Natural killer cell (primary cell): ENCODE data around the gene GRID1. TPM values are rescaled to one million over a fixed set of nuclear protein-coding genes. Genes with fewer than 3 reads are reported as not detected.

Experiments
- ATAC-seq, 3 donors: fragments of 150-1000 bp in 2 of 3; fragments of 200-7000 bp in 1 of 3; cut with Tn5 transposase; 1 replicate in 1 of 3; 2 replicates in 2 of 3; pipeline ENCODE4 v1.10.0; 2021; ENCODE audit warnings: mild to moderate bottlenecking in 2 of 3, moderate library complexity in 2 of 3
- DNase-seq, 2 donors: peaks; one replicate each; pipeline versions ENCODE4 v3.0.0 to v3.0.0-alpha.2; 2013 to 2021; ENCODE audit warnings: mixed read lengths in 1 of 2
- H3K27ac ChIP-seq: one replicate; pipeline ENCODE4 v1.5.1; 2013; ENCODE audit warnings: mild to moderate bottlenecking, low read length
- H3K27me3 ChIP-seq: one replicate; pipeline ENCODE4 v1.6.1; 2013; ENCODE audit warnings: low read length; ENCODE audit not compliant: control insufficient read depth, insufficient read depth
- H3K36me3 ChIP-seq: one replicate; pipeline ENCODE4 v1.6.1; 2013; ENCODE audit warnings: low read length; ENCODE audit not compliant: control insufficient read depth, insufficient read depth
- H3K4me1 ChIP-seq: one replicate; pipeline ENCODE4 v1.6.1; 2013; ENCODE audit warnings: low read length; ENCODE audit not compliant: control insufficient read depth, insufficient read depth
- H3K4me3 ChIP-seq: one replicate; pipeline ENCODE4 v1.5.1; 2013; ENCODE audit warnings: low read length
- H3K9me3 ChIP-seq: one replicate; pipeline ENCODE4 v1.6.1; 2013; ENCODE audit warnings: low read length; ENCODE audit not compliant: control insufficient read depth, insufficient read depth
- H3K27ac Mint-ChIP-seq, 2 donors: one replicate each; pipeline ENCODE4 v1.8.0; 2022; ENCODE audit warnings: mild to moderate bottlenecking in 2 of 2, mixed read lengths in 2 of 2, moderate library complexity in 1 of 2
- H3K27me3 Mint-ChIP-seq, 2 donors: one replicate each; pipeline ENCODE4 v1.8.0; 2022; ENCODE audit warnings: low read depth in 2 of 2, mixed read lengths in 2 of 2
- H3K36me3 Mint-ChIP-seq: one replicate; pipeline ENCODE4 v1.8.0; 2022; ENCODE audit warnings: mixed read lengths
- H3K4me1 Mint-ChIP-seq, 2 donors: one replicate each; pipeline ENCODE4 v1.8.0; 2022; ENCODE audit warnings: mixed read lengths in 2 of 2
- H3K4me3 Mint-ChIP-seq: one replicate; pipeline ENCODE4 v1.8.0; 2022; ENCODE audit warnings: mild to moderate bottlenecking, moderate library complexity, mixed read lengths
- H3K9me3 Mint-ChIP-seq, 2 donors: one replicate each; pipeline ENCODE4 v1.8.0; 2022; ENCODE audit warnings: mixed read lengths in 2 of 2
- WGBS: methylation state at CpG from one replicate; pipeline ENCODE4 v1.1.7; 2013; ENCODE audit warnings: missing lambda C conversion rate; ENCODE audit not compliant: insufficient coverage; 5-methylcytosine and 5-hydroxymethylcytosine counted together
- intact Hi-C: fragments of 100-400 bp; cut with micrococcal nuclease; formaldehyde crosslinking; loops from one replicate; pipeline ENCODE4 v1.14.2; 2022
- total RNA-seq, 4 donors: library from RNA; stranded (reverse); fragments of 120-200 nt in 1 of 4; gene quantifications; one replicate each; pipeline versions ENCODE4 v1.2.3 to v1.2.4, GENCODE V29; 2013 to 2022
- TF ChIP-seq, protein P1 (sequence below): fragments of 200-600 bp; IDR thresholded peaks from one replicate; pipeline ENCODE4 v1.8.0; 2022; ENCODE audit warnings: antibody characterized with exemption

GRID1 gene
- total RNA-seq, 3 donors from 2014 or later (not counting 1 experiment from before 2014, with no cell fraction given): not detected

DNA sequence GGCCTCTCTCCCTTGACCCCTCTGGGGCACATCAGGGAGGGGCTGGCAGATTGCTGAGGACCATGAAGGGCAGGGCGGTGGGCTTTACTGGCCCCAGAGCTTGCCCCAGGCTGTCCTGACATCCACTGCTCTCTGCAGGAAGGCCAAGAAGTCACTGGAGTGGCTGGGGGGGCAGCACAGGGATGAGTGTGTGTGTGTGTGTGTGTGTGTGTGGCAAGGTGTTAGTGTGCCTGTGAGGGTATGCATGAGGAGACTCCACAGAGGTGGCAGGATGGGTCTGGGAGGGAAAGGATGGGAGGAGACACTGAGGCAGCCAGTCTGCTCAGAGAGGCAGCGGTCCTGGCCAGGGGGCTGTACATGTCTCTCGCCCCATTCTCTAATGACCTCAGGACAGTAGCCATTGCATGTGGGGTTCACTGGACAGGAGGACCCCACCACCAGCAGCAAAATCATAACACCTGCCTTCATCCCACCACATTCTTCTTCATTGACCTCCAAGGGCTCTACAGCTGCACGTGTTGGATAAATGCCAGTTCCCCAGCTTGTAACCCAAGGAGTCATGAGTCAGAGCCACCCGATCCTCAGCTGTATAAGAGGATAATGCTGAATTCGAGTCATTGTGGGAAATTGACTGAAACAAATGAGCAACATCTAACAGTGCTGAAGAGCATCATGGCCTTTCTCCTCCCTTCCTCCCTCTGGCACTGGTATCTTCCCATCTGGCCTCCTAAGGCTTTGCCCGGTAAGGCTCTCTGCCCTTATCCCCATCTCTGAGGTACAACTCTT, 720.5 kb downstream of the GRID1 start:
- ATAC-seq (no peak), DNase-seq (no peak)
- no peaks in the 10 kb centered on the region for H3K27me3 Mint-ChIP-seq
- H3K9me3 Mint-ChIP-seq: peaks cover 0 to 2% of the 10 kb centered on the region in 2 donors
- H3K4me3 Mint-ChIP-seq: no peak overlapping the region
- no peaks in the 10 kb centered on the region for H3K36me3 Mint-ChIP-seq
- no peaks in the 10 kb centered on the region for H3K27me3 ChIP-seq
- WGBS: 88% methylated on average over 7 of the region's 7 CpGs
- H3K4me1 ChIP-seq: no peaks in the 10 kb centered on the region
- no peaks in the 10 kb centered on the region for H3K4me1 Mint-ChIP-seq
- no peaks in the 10 kb centered on the region for H3K36me3 ChIP-seq
- no peaks in the 10 kb centered on the region for H3K9me3 ChIP-seq
- intact Hi-C loops: no loop called here
- no peak overlapping the region for H3K4me3 ChIP-seq
- H3K27ac Mint-ChIP-seq: no peak overlapping the region
- TF ChIP-seq, protein P1, sequence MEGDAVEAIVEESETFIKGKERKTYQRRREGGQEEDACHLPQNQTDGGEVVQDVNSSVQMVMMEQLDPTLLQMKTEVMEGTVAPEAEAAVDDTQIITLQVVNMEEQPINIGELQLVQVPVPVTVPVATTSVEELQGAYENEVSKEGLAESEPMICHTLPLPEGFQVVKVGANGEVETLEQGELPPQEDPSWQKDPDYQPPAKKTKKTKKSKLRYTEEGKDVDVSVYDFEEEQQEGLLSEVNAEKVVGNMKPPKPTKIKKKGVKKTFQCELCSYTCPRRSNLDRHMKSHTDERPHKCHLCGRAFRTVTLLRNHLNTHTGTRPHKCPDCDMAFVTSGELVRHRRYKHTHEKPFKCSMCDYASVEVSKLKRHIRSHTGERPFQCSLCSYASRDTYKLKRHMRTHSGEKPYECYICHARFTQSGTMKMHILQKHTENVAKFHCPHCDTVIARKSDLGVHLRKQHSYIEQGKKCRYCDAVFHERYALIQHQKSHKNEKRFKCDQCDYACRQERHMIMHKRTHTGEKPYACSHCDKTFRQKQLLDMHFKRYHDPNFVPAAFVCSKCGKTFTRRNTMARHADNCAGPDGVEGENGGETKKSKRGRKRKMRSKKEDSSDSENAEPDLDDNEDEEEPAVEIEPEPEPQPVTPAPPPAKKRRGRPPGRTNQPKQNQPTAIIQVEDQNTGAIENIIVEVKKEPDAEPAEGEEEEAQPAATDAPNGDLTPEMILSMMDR: no peak
- H3K27ac ChIP-seq: no peak overlapping the region

DNA sequence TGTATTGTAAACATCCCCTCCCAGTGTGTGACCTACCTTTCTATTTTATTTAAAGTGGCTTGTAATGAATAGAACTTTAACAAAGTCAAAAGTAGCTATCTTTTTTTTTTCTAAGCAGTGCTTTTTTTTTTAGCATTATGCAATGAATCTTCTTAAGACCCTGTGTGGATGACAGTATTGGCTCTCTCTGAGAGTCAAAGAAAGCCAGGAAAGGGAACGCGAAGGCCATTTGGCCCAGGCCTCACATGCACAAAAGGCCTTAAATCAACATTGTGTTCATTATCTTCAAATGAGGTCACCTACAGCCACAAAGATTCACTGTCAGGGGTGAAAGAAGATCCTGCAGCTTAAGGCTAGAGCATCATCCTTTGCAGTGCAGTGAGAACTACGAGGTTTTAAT, 721.5 kb downstream of the GRID1 start:
- Histone ChIP-seq H3K27ac (no peak overlapping the region), H3K4me1 (no peaks in the 10 kb centered on the region), H3K27me3 (no peaks in the 10 kb centered on the region), H3K36me3 (no peaks in the 10 kb centered on the region), H3K9me3 (no peaks in the 10 kb centered on the region), H3K4me3 (no peak overlapping the region)
- no peaks in the 10 kb centered on the region for H3K27me3 Mint-ChIP-seq
- H3K4me1 Mint-ChIP-seq: no peaks in the 10 kb centered on the region
- TF ChIP-seq, protein P1: no peak
- no peak overlapping the region for H3K4me3 Mint-ChIP-seq
- peaks cover 0 to 2% of the 10 kb centered on the region in 2 donors for H3K9me3 Mint-ChIP-seq
- ATAC-seq (no peak), DNase-seq (no peak)
- H3K27ac Mint-ChIP-seq: no peak overlapping the region
- intact Hi-C loops: no loop called here
- 78% methylated on average over 3 of the region's 3 CpGs for WGBS
- no peaks in the 10 kb centered on the region for H3K36me3 Mint-ChIP-seq

DNA sequence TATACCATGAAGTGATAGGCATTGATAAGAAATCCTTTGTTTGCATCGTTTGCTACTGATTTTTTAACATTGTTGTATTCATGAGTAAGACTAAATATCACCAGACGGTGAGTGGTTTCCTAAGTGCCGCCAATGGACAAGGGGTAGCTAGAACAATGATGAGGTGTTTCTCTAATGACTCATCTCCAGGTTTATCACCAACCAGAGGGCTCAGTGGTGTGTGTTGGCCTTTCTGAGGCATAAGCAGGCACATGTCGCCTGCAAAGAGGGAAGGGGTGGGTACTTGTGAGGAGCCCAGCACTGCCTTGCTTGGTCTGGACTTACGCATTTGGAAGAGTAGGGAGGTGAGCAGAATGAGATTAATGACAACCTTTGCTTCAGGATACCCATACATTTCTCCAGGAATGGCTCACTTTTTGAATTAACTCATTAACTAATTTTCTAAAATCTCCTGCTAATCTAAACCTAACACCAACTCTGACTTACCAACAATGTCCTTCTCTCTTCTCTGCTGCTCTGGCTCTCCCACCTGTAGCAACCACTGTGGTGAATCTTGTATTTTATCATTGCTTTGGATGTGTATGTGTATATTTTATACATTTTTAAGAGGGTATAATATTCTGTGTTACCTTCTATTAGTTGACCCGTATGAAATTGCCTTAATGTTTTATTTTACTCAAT, 722.6 kb downstream of the GRID1 start:
- intact Hi-C loops: no loop called here
- Mint-ChIP-seq H3K4me1 (no peaks in the 10 kb centered on the region), H3K4me3 (no peak overlapping the region), H3K27ac (no peak overlapping the region), H3K9me3 (peaks cover 0 to 2% of the 10 kb centered on the region in 2 donors), H3K36me3 (no peaks in the 10 kb centered on the region), H3K27me3 (no peaks in the 10 kb centered on the region)
- TF ChIP-seq, protein P1: no peak
- H3K4me1 ChIP-seq: no peaks in the 10 kb centered on the region
- no peak overlapping the region for H3K4me3 ChIP-seq
- no peaks in the 10 kb centered on the region for H3K36me3 ChIP-seq
- DNase-seq (no peak), ATAC-seq (no peak)
- WGBS: 85% methylated on average over 5 of the region's 6 CpGs
- H3K9me3 ChIP-seq: no peaks in the 10 kb centered on the region
- no peaks in the 10 kb centered on the region for H3K27me3 ChIP-seq
- no peak overlapping the region for H3K27ac ChIP-seq
